Measurements from ENCODE around the gene ABCB9. TPM values are rescaled to one million over a fixed set of nuclear protein-coding genes. Genes with fewer than 3 reads are reported as not detected.

ABCB9 gene
- total and polyA plus RNA-seq, 9 donors, result 3.1 to 4.9 (median 3.4) TPM

DNA sequence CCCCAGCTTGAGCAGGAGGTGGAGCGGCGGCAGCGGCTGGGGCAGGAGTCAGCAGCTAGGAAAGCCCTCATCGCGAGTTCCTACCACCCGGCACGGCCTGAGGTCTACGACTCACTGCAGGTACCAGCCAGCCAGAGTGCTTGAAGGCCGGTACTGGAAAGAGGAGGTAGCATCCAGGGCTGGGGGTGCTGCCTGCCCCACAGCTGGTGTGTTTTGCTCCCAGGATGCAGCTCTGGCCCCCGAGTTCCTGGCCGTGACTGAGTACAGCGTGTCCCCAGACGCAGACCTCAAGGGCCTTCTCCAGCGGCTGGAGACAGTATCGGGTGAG is 10.3 kb upstream of the ABCB9 start:
- Histone ChIP-seq H3K4me3 (ENCODE audit: low read length) (no peak overlapping the region), H3K4me1 (ENCODE audit: control insufficient read depth, insufficient read depth, low read length) (peaks cover 37% of the 10 kb centered on the region), H3K27me3 (ENCODE audit: control insufficient read depth, insufficient read depth, low read length) (no peaks in the 10 kb centered on the region), H3K36me3 (ENCODE audit: control insufficient read depth, insufficient read depth, low read length) (peaks cover 25% of the 10 kb centered on the region), H3K27ac (ENCODE audit: low read length) (no peak overlapping the region), H3K9me3 (replicated peaks; ENCODE audit: control insufficient read depth, low read depth, low read length) (no peaks in the 10 kb centered on the region)
- no peak for DNase-seq
- 82% methylated on average over 14 of the region's 15 CpGs for WGBS (ENCODE audit: insufficient coverage)

GRCh38 chr12:122975790-122976647 is 9.8 kb upstream of the ABCB9 start:
- Histone ChIP-seq H3K9me3 (replicated peaks; ENCODE audit: control insufficient read depth, low read depth, low read length) (no peaks in the 10 kb centered on the region), H3K27me3 (ENCODE audit: control insufficient read depth, insufficient read depth, low read length) (no peaks in the 10 kb centered on the region), H3K4me1 (ENCODE audit: control insufficient read depth, insufficient read depth, low read length) (peaks cover 31% of the 10 kb centered on the region), H3K27ac (ENCODE audit: low read length) (peak overlapping the region; percentile 100), H3K36me3 (ENCODE audit: control insufficient read depth, insufficient read depth, low read length) (peaks cover 24% of the 10 kb centered on the region), H3K4me3 (ENCODE audit: low read length) (peak overlapping the region; percentile 92)
- 10% methylated on average over 7 of the region's 8 CpGs for WGBS (ENCODE audit: insufficient coverage)
- no peak for DNase-seq

DNA sequence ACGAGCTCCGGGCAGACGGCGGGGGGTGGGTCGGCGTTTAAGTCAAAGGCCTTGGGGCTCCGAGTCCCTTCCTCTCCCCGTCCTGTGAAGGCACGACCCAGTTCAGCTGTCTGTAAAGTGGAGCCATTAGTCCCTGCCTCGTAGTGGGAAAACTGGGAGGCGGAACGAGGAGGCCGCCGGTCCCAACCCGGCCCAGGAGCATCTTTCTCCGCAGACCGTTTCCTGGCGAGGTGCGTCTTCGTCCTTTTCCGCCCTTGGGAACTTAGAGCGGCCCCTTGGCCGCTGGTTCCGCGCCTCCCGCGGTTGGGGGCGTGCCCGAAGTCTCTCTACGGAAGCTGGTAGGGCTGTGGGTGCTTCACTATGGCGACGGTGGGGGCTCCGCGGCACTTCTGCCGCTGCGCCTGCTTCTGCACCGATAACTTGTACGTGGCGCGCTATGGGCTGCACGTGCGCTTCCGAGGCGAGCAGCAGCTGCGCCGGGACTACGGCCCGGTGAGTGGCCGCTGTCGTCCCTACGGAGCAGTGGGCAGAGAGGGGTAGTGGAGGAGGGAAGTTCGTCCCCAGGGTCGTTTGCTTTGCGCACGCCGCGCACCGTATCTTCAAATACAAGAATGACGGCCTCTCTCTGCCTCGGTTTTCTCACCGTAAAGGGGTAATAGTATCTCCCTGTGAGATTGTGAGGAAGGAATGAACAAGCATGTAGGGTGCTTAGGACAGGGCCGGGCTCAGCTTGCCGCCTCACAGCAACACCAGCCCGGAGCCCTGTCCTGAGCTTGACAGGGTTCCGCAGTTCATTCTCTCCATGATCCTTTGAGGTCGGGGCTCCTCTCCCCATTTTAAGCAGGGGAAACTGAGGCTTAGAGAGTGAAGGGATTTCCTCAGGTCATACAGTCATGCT is 8.9 kb upstream of the ABCB9 start, which contains the start of gene OGFOD2:
TSS of gene OGFOD2 (plus strand) at position 353 of the 898 bp plus-strand sequence. CDS start at position 361, 8 bp downstream.
- Histone ChIP-seq H3K27me3 (ENCODE audit: control insufficient read depth, insufficient read depth, low read length) (no peaks in the 10 kb centered on the region), H3K36me3 (ENCODE audit: control insufficient read depth, insufficient read depth, low read length) (peaks cover 24% of the 10 kb centered on the region), H3K9me3 (replicated peaks; ENCODE audit: control insufficient read depth, low read depth, low read length) (no peaks in the 10 kb centered on the region), H3K4me1 (ENCODE audit: control insufficient read depth, insufficient read depth, low read length) (peaks cover 31% of the 10 kb centered on the region), H3K4me3 (ENCODE audit: low read length) (peak within 1 kb of the TSS; percentile 92), H3K27ac (ENCODE audit: low read length) (peak within 1 kb of the TSS; percentile 100)
- peak; percentile 97 for DNase-seq
- under 1% methylated on average over 53 of the region's 66 CpGs for WGBS (ENCODE audit: insufficient coverage)

DNA sequence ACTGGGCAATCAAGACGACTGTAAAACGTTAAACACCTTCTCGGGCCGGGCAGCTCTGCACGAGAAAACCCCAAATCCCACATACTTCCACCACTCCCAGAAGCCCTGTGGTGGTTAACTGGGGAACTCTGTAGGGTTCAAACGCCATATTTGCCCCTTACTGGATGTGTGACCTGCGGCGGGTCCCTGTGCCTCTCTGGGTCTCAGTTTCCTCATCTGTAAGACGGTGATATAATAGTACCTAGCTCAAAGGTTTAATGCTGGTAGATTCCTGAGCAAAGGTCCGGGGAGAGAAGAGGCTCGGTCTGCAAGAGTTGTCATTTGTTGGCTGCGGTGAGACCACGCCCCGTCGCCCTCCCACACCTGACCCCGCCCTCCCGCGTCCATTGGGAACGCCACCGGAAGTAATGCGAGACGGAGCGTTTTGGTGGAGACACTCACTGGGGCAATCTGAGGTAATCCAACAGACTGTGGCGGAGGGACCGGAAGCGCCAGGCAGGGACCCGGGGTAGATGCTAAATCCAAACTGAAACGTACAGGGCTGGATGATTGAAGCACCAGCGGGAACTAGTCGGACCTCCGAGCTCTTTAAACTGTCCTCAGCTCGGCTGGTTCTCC is 8.1 kb upstream of the ABCB9 start:
- Histone ChIP-seq H3K9me3 (replicated peaks; ENCODE audit: control insufficient read depth, low read depth, low read length) (no peaks in the 10 kb centered on the region), H3K36me3 (ENCODE audit: control insufficient read depth, insufficient read depth, low read length) (peaks cover 24% of the 10 kb centered on the region), H3K27ac (ENCODE audit: low read length) (peak overlapping the region; percentile 100), H3K4me1 (ENCODE audit: control insufficient read depth, insufficient read depth, low read length) (peaks cover 24% of the 10 kb centered on the region), H3K4me3 (ENCODE audit: low read length) (peak overlapping the region; percentile 92), H3K27me3 (ENCODE audit: control insufficient read depth, insufficient read depth, low read length) (no peaks in the 10 kb centered on the region)
- WGBS (ENCODE audit: insufficient coverage), result under 1% methylated on average over 24 of the region's 32 CpGs
- peak; percentile 99 for DNase-seq

- Histone ChIP-seq H3K4me3 (ENCODE audit: low read length) (no peak overlapping the region), H3K4me1 (ENCODE audit: control insufficient read depth, insufficient read depth, low read length) (peaks cover 20% of the 10 kb centered on the region)
- no peak for DNase-seq
These were observed 3.4 kb upstream of the ABCB9 start for GRCh38 chr12:122969676-122970075.

GRCh38 chr12:122968104-122968503 is 1.8 kb upstream of the ABCB9 start:
- Histone ChIP-seq H3K4me3 (ENCODE audit: low read length) (no peak overlapping the region), H3K4me1 (ENCODE audit: control insufficient read depth, insufficient read depth, low read length) (peaks cover 32% of the 10 kb centered on the region), H3K27ac (ENCODE audit: low read length) (no peak overlapping the region), H3K36me3 (ENCODE audit: control insufficient read depth, insufficient read depth, low read length) (no peaks in the 10 kb centered on the region), H3K27me3 (ENCODE audit: control insufficient read depth, insufficient read depth, low read length) (no peaks in the 10 kb centered on the region), H3K9me3 (replicated peaks; ENCODE audit: control insufficient read depth, low read depth, low read length) (no peaks in the 10 kb centered on the region)
- WGBS (ENCODE audit: insufficient coverage), result 86% methylated on average over 1 of the region's 2 CpGs
- DNase-seq, result no peak

More at GRCh38 chr12:122969676-122970075, 3.4 kb upstream of the ABCB9 start:
- Histone ChIP-seq H3K27ac (ENCODE audit: low read length) (no peak overlapping the region), H3K36me3 (ENCODE audit: control insufficient read depth, insufficient read depth, low read length) (no peaks in the 10 kb centered on the region), H3K9me3 (replicated peaks; ENCODE audit: control insufficient read depth, low read depth, low read length) (no peaks in the 10 kb centered on the region), H3K27me3 (ENCODE audit: control insufficient read depth, insufficient read depth, low read length) (no peaks in the 10 kb centered on the region)
- WGBS (ENCODE audit: insufficient coverage), result 83% methylated on average over 1 of the region's 4 CpGs

DNA sequence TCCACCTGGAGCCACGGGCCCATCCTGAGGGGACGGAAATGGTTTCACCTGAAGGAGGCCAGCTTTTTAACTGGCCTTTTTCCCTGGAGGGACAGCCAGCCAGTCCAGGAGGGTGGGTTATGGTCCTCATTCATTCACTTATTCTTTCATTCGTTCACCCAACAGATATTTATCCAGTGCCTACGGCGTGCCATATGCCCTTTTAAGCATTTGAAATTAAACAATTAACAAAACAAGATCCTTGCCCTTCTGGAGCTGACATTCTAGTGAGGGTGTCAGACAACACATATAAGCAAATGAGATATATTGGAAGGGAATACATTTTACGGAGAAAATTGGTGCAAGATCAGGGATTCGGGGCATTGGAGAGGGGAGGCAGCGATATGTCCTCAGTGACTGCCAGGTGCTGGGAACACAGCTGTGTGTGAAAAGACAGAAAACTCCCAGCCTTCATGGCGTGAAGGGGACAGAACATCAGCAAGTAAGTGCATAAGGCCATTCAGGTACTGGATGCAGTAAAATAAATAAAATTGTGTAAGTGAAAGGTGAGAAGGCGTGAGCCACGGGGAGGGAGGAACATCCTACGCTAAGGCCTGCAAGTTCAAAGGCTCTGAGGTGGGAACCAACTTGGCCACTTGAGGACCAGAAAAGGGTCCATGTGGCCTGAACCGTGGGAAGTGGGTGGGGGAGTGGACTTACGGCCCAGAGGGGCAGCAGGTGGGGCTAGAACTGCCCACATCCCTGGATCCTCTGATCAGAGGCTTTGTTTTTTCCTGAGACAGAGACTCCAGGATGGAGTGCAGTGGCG is 684 bp upstream of the ABCB9 start:
- no peak for DNase-seq
- H3K36me3 ChIP-seq (ENCODE audit: control insufficient read depth, insufficient read depth, low read length), result no peaks in the 10 kb centered on the region
- no peaks in the 10 kb centered on the region for H3K9me3 ChIP-seq (replicated peaks; ENCODE audit: control insufficient read depth, low read depth, low read length)
- H3K4me1 ChIP-seq (ENCODE audit: control insufficient read depth, insufficient read depth, low read length), result peaks cover 43% of the 10 kb centered on the region
- peak overlapping the region; percentile 20 for H3K27ac ChIP-seq (ENCODE audit: low read length)
- no peaks in the 10 kb centered on the region for H3K27me3 ChIP-seq (ENCODE audit: control insufficient read depth, insufficient read depth, low read length)
- 34% methylated on average over 12 of the region's 15 CpGs for WGBS (ENCODE audit: insufficient coverage)
- no peak overlapping the region for H3K4me3 ChIP-seq (ENCODE audit: low read length)

DNA sequence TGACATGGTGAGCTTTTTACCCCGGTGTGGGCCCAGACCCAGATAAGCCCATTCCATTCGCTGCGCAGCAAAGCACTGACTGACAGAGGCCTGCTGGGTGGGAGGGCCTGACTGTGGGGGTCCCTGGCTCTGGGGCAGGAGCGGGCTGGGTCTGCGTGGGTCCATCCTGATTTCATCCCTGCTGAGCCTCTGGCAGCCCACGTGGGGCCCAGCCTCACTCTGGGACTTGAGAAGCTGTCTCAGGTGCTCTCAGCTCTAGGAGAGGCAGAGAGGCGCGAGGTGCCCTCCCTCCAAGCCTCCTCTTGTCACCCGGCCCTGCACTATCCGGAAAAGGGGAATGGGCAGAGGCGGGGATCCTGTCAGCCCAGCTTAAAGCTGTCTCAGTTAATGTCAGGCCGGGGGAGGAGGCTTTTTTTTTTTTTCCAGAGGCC is 927 bp downstream of the ABCB9 start:
- Histone ChIP-seq H3K9me3 (replicated peaks; ENCODE audit: control insufficient read depth, low read depth, low read length) (no peaks in the 10 kb centered on the region), H3K27me3 (ENCODE audit: control insufficient read depth, insufficient read depth, low read length) (no peaks in the 10 kb centered on the region), H3K36me3 (ENCODE audit: control insufficient read depth, insufficient read depth, low read length) (peaks cover under 1% of the 10 kb centered on the region), H3K4me1 (ENCODE audit: control insufficient read depth, insufficient read depth, low read length) (peaks cover 49% of the 10 kb centered on the region), H3K4me3 (ENCODE audit: low read length) (no peak overlapping the region), H3K27ac (ENCODE audit: low read length) (no peak overlapping the region)
- DNase-seq, result no peak
- 48% methylated on average over 10 of the region's 12 CpGs for WGBS (ENCODE audit: insufficient coverage)

DNA sequence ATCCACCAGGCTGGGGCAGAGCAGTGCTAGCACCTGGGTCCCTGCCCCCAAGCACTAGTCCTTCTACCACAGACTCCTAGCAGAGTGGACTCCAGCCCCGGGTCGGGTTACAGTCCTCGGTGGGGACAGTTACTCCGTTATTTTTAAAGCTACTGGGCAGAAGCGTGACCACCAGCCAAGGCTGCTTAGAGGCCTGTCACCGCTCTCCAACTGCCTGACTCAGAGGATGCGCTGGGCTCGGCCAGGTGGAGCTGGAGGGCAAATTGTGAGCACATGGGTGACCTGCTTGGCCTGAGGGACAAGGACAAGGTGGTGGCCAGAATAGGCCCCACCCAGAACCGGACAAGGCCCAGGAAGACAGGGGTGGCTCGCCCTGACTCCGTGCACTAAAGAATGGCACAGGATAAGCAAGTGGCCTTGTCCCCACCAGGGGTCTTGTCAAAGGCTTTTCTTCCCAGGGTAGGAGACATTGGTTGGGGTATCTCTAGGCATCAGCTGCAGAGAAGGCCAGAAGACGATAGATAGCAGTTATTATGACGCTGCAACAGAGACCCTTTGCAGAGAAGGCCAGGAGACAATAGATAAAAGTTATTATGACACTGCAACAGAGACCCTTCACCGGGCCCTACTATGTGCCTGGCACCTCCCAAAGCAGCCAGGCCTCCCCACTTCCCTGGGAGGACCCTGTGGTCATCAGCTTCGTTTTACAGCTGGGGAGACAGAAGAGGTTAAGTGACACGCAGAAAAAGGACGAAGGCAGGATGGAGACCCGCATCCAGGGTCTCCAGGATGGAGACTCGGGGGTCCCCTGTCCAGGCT is 1.6 kb downstream of the ABCB9 start:
- Histone ChIP-seq H3K36me3 (ENCODE audit: control insufficient read depth, insufficient read depth, low read length) (peaks cover 6% of the 10 kb centered on the region), H3K4me3 (ENCODE audit: low read length) (no peak overlapping the region), H3K27ac (ENCODE audit: low read length) (no peak overlapping the region), H3K9me3 (replicated peaks; ENCODE audit: control insufficient read depth, low read depth, low read length) (no peaks in the 10 kb centered on the region), H3K27me3 (ENCODE audit: control insufficient read depth, insufficient read depth, low read length) (no peaks in the 10 kb centered on the region), H3K4me1 (ENCODE audit: control insufficient read depth, insufficient read depth, low read length) (peaks cover 49% of the 10 kb centered on the region)
- no peak for DNase-seq
- WGBS (ENCODE audit: insufficient coverage), result 78% methylated on average over 15 of the region's 19 CpGs

Data from muscle of leg (tissue), 11 donors.